ENCODE results near the gene EI24.
A peak's percentile ranks its signal among the peaks of the same experiment; 100 is the strongest.

The EI24 gene

DNA sequence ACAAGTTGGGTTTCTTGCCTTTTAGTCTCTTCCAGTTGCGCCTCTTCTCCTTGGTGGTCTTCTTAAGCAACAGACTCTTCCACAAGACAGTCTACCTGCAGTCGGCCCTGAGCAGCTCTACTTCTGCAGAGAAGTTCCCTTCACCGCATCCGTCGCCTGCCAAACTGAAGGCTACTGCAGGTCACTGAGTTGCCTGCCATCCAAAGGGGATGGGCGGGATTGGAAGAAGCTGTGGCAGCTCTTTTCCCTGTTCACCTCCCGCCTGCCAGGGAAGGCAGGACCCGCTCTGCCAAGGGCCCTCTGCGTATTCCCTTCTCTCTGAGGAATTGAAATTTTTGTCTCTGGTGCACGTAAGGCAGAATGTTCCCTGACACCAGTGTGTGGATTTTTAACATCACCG lies 14.2 kb downstream of the EI24 start:
- DNase-seq, result no peak

DNA sequence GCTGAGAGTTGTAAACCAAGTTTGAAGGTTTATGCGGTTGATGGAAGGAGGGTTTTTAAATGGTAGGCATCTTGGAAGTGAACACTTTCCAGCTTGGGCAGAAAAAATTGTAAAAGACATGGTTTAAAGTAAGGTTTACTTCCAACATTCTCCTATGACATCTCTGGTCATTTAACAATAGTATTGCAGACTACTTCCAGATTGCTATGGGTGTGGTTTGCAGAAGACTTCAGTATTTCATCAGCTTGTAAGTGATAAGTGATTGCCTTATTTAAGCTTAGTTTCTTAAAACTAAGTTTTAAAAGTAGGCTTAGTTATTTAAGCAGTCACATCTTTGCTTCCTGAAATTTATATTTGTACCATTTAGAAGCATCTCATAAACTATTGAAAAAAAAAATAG lies 16.2 kb downstream of the EI24 start:
- DNase-seq, result no peak

DNA sequence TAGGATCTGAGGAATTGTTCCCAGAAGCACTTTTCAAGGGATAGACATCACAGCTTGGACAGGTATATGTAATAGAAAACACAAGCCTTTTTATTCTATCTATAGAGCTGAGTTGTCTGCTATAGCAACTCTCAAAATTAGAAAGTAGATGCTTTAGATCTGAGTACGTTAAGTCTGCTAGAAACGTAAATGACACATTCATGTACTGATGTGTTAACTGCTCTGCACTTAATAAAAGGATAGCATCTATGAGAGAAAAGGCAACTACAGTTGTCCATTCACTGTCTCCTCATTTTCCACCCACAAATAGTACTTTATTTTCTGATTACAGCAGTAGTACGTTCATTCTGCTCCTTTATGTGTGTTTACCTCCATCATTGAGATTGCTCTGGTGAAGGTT lies 17.3 kb downstream of the EI24 start:
- DNase-seq, result no peak

DNA sequence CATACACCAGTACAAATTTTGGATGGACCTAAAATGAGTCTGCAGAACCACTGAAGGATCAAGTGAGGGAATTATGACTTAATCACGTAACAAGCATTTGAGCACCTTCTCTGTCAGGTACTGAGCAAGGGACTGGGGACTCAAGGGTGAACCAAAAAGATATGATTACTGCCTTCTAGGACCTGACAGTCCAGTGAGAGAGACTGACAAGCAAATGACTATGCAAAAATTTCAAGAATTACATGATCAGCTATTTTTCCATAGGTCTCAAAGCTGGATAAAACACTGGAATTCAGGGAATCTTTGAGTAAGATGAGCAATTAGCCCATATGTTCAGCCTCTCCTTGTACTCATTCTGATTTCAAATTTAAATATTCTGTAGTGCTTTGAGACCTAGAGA lies 18.2 kb downstream of the EI24 start:
- no peak for DNase-seq

DNA sequence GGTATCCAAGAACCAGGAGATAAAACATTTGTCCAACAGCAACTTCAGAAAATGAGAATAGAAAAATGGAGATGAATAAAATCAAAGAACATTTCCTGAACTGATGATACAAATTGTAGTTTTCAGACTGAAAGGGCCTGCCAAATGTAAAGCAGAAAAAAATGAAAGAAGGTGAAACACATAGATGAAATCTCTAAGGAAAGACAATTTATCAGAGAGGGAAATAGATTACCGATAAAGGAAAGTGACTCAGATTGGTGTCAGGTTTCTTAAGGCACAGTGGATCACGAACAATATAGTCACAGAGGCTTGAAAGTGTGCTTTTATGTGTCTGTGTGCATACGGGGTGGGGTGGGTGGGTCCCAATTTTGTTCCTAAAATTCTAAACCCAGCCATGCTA lies 19.2 kb downstream of the EI24 start:
- DNase-seq, result no peak

DNA sequence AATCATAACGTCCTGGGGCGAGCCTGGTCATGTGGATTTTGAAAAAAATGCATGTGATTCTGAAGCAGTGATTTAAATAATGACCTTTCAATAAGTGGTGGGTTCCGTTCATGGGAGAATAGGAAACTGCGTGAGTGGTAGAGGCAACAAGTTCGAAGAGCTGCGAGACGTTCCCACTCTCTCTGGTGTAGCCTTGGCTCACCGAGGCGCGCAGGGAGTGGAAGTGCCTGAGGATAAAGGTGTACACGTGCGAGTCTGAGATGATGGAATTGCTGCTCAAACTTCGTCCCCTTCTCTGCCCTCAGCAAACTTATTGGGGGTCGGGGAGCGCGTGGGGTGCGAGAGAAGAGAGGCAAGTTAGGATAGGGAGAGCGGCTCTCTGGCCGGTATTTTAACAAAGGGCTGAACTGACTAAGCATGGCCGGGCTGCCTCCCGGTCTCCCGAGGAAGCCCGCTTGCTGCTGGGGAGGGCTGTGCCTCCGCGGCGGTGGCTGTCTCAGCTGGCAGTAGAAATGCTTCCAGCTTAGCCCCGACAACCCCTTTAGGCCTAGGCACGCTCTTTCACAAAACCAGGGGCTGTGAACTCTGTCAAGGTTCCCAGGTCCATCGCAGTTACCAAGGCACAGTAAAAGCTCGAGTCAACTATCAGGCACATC lies 22.5 kb downstream of the EI24 start:
- DNase-seq, result peak; percentile 24

DNA sequence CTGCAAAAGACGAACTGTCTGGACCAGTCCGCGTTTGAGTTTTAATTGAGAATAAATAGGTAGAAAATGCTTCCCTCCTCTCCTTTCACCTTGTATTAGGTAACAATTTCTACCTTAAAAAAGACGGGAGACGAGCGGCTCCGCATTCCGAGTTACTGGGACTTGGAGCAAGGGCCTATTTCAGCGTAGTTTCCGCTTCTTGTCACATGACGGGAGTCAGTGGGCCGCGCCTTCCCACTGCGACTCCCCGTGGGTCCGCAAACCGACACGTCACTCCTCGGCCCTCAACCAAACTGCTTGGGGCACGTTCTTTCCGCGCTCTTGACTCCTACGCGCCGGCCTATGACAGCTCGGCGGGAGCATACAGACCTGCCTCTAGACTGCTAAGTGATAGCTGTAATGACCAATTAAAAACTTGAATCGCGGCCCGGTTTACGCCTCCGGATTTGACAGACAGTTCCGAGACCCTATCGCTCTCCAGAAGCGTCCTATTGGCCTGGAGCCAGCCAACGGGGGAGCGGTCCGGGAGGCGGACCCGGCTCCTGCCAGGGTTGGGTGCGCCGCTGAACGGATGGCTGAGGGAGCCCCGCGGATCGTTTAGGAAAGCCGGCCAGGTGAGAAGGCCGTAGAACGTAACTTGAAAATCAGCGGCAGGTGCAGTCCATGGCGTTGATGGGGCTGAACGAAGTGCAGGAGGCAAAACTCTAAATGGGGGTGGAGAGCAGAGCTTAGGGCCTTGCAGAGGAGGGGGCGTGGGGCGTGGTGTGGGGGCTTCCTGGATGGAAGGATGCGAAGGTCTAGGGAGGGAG lies 23.2 kb downstream of the EI24 start, which contains the start of gene STT3A:
Gene STT3A, plus strand, starts transcription at position 548 of the 809 bp plus-strand sequence. CDS start 3,064 bp downstream, outside the sequence.
- peak; percentile 100 for DNase-seq

DNA sequence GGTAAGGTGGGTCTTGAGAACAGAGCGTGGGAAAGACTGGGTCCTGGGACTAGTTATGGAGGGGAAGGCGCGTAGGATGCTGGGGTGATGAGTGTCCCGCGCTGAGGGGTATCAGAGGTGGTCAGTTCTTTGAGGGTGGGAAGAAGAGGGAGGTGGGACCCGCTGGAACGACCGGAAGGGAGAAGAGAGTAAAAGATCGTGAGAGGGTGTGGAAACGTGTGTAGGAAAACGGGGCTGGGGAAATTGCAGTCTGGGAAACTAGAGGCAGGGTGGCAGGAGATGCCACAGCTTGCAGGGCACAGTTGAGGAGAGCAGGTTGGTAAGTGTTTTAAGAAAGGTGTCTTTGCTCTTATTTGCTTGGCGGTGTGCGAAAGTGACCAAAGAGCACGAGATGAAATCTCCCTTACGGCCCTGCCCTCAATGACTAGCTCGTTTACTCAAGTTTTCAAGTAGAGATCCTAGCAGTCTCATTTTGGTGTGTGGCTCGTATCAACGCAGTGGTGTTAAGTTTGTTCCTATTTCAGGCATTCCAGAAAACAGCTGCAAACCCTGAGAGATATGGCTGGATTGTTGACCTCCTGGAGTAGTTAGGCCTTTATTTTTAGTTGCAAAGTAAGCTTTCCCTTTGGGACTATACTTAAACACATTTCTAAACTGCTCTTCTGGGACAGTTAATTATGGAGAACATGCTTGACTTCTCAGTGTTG lies 24.0 kb downstream of the EI24 start:
- peak; percentile 72 for DNase-seq

DNA sequence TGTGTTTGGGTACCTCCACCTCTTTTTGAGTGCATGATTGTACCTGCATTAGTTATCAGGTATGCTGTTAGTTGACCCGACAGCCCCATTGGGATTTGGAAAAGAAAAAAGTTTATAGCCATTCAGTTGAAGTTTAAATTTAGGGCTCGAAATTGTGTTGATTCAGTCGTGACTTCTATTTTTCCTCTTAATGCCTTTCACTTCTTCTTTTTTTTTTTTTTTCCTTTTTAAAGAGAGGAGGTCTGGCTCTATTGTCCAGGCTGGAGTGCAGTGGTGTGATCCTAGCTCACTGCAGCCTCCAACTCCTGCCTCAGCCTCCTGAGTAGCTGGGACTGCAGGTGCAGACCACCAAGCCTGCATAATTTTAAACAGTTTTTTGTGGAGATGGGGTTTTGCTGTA lies 25.7 kb downstream of the EI24 start:
- no peak for DNase-seq

DNA sequence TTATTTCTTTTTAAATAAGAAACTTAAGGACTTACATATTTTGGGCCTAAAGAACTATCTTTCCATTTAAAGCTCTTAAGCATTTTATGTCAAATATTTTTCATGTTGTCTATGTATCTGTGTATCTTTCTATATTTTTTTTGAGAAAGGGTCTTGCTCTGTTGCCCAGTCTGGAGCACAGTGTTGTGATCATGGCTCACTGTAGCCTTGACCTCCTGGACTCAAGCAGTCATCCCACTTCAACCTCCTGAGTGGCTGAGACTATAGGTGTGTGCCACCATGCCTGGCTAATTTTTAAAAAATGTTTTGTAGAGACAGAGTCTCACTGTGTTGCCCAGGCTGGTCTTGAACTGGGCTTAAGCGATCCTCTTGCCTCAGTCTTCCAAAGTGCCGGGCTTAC lies 31.4 kb downstream of the EI24 start:
- no peak for DNase-seq

DNA sequence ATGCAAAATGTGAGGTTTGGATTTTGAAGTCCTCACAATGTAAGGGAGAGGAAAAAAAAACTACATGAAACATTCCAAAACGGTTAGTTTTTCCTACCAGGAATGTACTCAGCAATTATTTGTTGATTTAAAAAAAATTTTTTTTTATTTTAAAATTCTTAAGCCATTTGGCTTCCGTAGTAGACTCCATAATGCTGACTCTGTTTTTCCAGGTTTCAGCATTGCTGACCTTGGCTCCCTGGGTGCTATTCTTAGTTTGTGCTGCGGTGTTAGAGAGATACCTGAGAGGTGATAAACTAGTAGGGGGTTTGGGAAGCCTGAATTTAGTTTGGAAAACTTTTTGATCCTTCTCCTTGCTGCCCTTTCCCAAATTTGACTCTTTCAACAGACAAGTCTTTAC lies 33.9 kb downstream of the EI24 start:
- DNase-seq, result no peak

DNA sequence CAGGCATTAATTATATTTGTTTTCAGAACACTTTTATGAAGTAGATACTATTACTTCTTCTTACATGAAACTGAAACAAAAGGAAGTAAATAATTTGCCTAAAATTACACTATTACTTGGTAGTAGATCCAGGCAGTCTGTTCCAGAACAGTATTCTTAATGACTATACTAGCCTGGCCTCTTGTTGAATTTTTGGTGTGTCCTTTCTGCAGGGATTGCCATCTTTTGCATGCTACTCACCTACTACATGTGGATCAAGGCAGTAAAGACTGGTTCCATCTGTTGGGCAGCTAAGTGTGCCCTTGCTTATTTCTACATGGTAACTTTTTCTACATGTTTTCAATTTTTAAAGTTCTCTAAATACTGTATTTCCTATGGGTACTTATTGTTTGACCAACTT lies 36.1 kb downstream of the EI24 start:
- no peak for DNase-seq

DNA sequence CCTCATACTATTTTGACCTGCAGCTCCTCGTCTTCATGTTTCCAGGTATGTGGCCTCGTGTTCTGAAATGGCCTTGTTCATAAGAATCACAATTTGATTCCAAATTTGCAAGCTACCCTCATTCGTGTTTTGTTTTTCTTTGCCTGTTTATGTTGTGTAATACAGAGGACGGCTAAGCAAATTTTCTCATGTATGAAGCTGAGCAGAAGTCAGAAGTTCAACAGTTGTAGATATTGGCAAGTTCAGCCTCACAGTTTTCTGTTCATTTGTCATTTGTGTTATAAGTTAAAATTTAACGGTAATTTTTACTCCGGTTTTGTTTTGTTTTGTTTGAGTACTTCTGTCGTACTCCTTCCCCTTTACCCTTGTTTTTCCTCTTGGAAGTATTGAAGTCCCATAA lies 40.3 kb downstream of the EI24 start:
- DNase-seq, result no peak

DNA sequence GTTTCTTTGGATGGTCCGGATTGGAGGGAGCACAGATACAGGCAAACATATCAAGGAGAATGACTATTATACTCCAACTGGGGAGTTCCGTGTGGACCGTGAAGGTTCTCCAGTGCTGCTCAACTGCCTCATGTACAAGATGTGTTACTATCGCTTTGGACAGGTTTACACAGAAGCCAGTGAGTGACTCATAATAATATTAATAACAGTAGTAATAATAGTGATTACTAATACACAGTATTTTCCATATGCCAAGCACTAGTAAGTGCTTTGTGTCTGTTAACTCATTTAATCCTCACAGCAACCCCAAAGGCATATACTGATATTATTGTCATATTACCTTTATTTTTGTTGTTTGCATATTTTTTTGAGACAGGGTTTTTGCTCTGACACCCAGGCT lies 49.1 kb downstream of the EI24 start:
- DNase-seq, result no peak

DNA sequence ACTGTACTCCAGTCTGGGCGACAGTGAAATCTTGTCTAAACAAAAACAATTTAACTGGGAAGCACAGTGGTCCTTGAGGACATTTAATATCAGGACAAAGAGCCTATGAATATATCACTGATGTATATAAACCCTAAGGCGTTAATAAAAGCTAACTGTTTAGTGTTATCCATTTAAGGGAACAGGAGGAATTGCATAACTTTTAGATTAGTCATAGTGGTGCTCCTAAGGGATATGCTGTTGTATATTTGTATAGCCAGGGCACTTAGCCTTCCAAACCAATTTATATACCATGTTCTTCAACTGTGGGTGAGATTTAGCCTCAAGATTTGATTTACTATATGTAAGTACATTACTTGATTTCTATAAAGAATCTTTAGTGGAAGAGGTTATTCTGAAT lies 52.7 kb downstream of the EI24 start:
- DNase-seq, result no peak

DNA sequence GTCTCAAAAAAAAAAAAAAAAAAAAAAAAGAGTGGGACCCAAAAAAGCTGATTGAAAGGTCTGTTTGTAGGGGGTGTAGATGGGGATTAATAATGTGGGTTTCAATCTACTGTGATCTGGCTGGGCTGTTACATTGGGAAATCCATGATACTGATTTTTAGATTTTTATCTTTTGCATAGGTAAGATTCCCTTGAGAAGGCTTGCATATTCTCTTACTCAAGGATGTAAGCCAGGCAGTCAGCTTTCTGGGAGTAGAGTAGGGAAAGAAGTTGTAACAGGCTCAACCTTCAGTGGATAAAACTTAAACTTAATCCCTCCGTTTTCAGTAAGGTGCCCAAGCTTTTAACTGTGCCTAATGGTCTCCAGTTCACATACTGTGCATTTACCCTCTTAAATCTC lies 53.8 kb downstream of the EI24 start:
- DNase-seq, result no peak

DNA sequence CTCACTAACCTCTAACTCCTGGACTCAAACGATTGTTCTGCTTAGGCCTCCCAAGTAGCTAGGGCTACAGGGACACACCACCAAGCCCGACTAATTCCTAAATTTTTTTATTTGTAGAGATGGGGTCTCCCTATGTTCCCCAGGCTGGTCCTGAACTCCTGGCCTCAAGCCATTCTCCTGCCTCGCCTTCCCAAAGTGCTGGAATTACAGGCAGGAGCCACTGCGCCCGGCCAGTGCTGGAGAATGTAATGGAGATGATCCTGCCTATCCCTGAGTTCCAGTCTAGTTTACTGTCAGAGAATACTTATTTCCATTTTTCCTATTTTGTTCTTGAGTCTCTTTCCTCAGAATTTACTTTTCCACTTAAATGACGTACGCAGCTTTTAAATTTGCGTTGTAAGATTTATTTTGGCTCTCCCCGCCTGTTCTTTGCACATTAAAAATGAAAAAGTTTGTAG lies 55.5 kb downstream of the EI24 start, which contains the start of gene CHEK1:
Gene CHEK1, plus strand, starts transcription at position 408 of the 458 bp plus-strand sequence. CDS start 1,606 bp downstream, outside the sequence.
- no peak for DNase-seq

DNA sequence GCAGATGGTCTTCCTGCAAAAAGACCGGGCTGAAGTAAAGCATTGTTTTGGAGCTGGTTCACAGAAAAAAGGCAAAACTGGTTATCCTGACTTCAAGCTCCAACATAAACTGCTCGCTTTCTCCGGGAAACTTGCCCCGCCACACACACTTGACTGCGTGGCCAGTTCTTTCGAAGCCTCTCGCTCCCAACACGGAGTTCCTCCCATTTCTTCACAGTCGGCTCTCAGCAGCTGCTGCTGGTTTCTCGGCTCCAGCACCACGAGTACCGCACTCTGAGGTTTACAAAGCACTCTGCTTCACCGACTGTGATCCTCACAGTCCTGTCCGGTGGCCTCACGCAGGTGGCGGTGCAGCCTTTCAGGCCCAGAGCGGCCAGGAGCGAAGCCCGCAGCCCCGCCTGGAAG lies 56.0 kb downstream of the EI24 start:
- no peak for DNase-seq

DNA sequence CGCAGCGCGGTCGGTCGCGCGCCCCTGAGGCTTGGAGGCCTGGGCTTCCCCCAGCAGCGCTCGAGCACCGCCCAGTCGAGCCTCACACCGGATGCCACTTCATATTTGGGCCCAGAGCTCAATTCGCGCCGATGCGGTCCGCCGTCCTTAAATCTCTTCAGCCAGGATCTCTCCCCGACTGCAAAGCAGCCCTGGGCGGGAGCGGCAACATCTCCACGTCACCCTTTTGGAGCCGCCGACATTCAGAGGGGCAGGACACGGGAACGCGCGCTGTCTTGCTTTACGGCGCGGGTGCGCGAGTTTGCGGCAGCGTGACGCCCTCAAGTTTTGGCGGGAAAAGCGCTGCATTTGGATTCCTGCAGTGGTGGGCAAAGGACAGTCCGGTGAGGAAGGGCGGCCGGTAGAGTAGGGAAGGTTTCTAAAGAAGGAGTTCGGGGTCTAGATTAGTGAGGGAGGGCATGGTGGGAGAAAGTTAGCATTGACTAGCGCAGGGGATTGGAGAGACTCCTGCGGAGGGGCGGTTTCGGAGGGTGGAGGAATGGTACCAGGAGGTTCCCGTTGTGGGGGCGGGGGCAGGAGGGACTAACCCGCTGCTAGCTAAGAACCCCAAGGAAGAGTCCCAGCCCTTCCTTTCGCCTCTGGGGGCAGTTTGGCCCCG lies 56.5 kb downstream of the EI24 start:
- peak; percentile 90 for DNase-seq

DNA sequence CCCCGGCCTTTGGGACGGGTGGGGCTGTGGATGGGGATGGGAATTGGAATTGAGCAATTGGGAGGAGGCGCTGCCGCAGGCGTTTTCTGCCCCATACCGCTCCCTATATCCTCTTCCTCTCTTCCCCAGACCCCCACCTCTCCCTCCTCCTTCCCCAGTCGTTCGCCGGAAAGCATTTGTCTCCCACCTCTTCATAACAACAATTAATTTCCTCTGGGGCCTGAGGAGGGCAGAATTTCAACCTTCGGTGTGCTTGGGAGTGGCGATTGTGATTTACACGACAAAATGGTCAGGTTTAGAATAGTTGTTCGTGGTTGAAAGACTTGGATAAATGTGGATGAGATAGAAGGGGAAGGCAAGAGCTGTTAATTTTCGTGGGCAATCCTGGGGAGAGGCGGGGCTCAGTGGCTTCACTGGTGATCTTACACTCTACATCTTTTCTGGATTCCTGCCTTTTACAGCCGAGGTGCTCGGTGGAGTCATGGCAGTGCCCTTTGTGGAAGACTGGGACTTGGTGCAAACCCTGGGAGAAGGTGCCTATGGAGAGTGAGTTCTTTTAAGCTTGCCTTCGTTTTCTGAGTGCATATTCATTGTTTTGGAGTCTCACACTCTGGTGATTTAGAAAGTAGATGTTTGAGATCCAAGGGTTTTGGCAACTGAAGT lies 57.1 kb downstream of the EI24 start:
- peak; percentile 90 for DNase-seq

DNA sequence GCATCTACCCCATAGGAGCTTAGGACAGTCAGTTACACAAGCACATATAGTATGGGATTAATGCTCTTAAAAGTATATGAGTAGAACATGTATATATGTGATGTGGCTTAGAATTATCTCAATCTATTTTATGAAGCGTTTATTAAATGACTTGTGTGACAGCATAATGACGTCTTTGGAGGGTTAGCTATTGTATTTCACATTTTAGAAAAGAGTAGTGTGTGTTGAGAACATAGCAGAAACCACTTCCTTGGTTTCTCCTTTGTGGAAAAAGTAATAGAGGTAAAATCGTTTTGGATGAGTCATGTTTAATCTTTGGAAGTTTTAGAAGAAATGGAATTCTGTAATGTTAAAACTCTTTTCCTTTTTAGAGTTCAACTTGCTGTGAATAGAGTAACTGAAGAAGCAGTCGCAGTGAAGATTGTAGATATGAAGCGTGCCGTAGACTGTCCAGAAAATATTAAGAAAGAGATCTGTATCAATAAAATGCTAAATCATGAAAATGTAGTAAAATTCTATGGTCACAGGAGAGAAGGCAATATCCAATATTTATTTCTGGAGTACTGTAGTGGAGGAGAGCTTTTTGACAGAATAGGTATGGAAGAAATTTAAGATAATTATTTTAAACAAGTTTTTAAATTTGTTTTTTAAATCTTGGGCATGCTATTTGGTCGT lies 58.1 kb downstream of the EI24 start:
- no peak for DNase-seq
